ENCODE data around the gene MIS18A. TPM values are rescaled to one million over a fixed set of nuclear protein-coding genes. Genes with fewer than 3 reads are reported as not detected.

MIS18A gene
- total and polyA plus RNA-seq, 4 experiments from 2014 or later: 6.7 to 10.8 (median 9.5) TPM

DNA sequence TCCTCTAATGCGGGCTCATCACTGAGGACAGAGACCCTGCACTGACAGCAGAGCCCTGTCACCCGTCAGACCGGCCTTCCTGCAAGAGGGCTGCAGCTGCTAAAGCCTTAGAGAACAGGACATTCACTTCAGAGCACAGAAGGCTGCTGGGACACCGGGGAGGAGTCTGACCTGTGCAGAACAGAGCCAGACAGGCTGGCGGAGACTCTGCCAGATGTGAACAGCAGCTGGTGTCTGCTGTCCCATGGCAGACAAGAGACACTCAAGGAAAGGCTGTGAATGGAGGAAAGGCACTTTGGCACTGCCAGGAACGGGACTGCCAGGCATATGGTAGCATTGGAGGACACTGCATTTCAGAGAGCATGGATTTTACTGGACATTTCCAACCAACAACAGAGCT, 41.2 kb upstream of the MIS18A start:
- Mint-ChIP-seq H3K36me3 (peaks cover 68 to 85% of the 10 kb centered on the region in 2 donors), H3K9me3 (no peaks in the 10 kb centered on the region), H3K4me3 (no peak overlapping the region), H3K27me3 (no peaks in the 10 kb centered on the region), H3K27ac (no peak overlapping the region), H3K4me1 (no peaks in the 10 kb centered on the region)
- no peak for DNase-seq
- ChIA-PET CTCF (ENCODE audit: partially characterized antibody) (no interaction called here), POLR2A (ENCODE audit: partially characterized antibody) (no interaction called here)
- intact Hi-C loops (cut with micrococcal nuclease): no loop called here
- no peak overlapping the region for H3K27ac ChIP-seq (ENCODE audit: low read depth, low read length)
- H3K4me1 ChIP-seq (ENCODE audit: insufficient read depth, low read length): no peaks in the 10 kb centered on the region
- peaks cover 92% of the 10 kb centered on the region for H3K36me3 ChIP-seq (ENCODE audit: insufficient read depth, low read length)
- H3K4me3 ChIP-seq (ENCODE audit: low read length in 2 of 2): no peak overlapping the region
- no peaks in the 10 kb centered on the region for H3K27me3 ChIP-seq (ENCODE audit: insufficient read depth, low read length)
- no peaks in the 10 kb centered on the region for H3K9me3 ChIP-seq (ENCODE audit: control insufficient read depth in 1 of 2, low read length in 2 of 2)

DNA sequence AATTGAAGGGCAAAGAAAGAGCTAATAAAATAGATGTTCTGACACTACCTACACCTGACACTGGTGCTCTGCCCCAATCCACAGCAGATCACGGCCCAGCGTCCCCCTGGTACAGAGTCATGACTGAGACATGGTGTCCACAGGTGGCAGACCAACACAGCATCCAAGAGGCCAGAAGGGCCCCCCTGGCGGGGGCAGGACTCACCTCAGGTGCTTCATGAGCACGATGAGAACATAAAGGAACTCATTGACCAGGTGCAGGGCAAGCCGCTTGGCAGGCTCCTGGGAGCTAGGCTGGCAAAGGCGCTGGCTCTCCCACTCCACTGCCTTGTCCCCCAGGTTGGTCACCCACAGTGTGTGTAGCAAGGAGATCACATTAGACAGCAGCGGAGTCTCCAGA, 40.2 kb upstream of the MIS18A start:
- no peak overlapping the region for H3K4me3 Mint-ChIP-seq
- ChIA-PET POLR2A (ENCODE audit: partially characterized antibody) (no interaction called here), CTCF (ENCODE audit: partially characterized antibody) (no interaction called here)
- Histone ChIP-seq H3K27me3 (ENCODE audit: insufficient read depth, low read length) (no peaks in the 10 kb centered on the region), H3K9me3 (ENCODE audit: control insufficient read depth in 1 of 2, low read length in 2 of 2) (no peaks in the 10 kb centered on the region), H3K36me3 (ENCODE audit: insufficient read depth, low read length) (peaks cover 88% of the 10 kb centered on the region), H3K4me3 (ENCODE audit: low read length in 2 of 2) (no peak overlapping the region), H3K27ac (ENCODE audit: low read depth, low read length) (no peak overlapping the region), H3K4me1 (ENCODE audit: insufficient read depth, low read length) (no peaks in the 10 kb centered on the region)
- H3K27me3 Mint-ChIP-seq: no peaks in the 10 kb centered on the region
- peaks cover 59 to 84% of the 10 kb centered on the region in 2 donors for H3K36me3 Mint-ChIP-seq
- H3K4me1 Mint-ChIP-seq: no peaks in the 10 kb centered on the region
- intact Hi-C loops (cut with micrococcal nuclease): no loop called here
- no peak for DNase-seq
- H3K9me3 Mint-ChIP-seq: no peaks in the 10 kb centered on the region
- no peak overlapping the region for H3K27ac Mint-ChIP-seq

DNA sequence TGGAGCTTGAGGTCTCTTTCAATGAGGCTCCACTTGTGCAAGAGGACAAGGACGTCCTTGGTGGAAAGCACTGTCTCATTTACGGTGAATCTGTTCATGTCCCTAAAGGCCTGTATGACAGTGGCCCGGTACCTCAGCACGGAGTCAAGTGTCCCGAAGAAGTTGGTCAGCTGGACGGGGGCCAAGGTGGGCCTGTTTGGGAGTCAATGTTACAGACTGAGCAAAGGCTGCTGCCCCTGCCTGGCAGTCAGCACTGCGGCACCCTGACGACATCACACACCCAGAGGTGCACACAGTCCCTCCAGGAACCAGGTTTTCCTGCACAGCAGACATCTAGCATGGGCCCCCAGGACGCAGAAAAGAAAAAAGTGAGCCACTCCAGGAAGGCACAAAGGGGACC, 38.9 kb upstream of the MIS18A start:
- intact Hi-C loops (cut with micrococcal nuclease): no loop called here
- H3K4me1 Mint-ChIP-seq: no peaks in the 10 kb centered on the region
- Histone ChIP-seq H3K4me1 (ENCODE audit: insufficient read depth, low read length) (no peaks in the 10 kb centered on the region), H3K4me3 (ENCODE audit: low read length in 2 of 2) (no peak overlapping the region), H3K27ac (ENCODE audit: low read depth, low read length) (no peak overlapping the region), H3K9me3 (ENCODE audit: control insufficient read depth in 1 of 2, low read length in 2 of 2) (no peaks in the 10 kb centered on the region), H3K27me3 (ENCODE audit: insufficient read depth, low read length) (no peaks in the 10 kb centered on the region), H3K36me3 (ENCODE audit: insufficient read depth, low read length) (peaks cover 76% of the 10 kb centered on the region)
- no peak overlapping the region for H3K27ac Mint-ChIP-seq
- CTCF ChIA-PET (ENCODE audit: partially characterized antibody): no interaction called here
- H3K27me3 Mint-ChIP-seq: no peaks in the 10 kb centered on the region
- POLR2A ChIA-PET (ENCODE audit: partially characterized antibody): no interaction called here
- H3K36me3 Mint-ChIP-seq: peaks cover 59 to 81% of the 10 kb centered on the region in 2 donors
- no peak for DNase-seq
- H3K9me3 Mint-ChIP-seq: no peaks in the 10 kb centered on the region
- no peak overlapping the region for H3K4me3 Mint-ChIP-seq

DNA sequence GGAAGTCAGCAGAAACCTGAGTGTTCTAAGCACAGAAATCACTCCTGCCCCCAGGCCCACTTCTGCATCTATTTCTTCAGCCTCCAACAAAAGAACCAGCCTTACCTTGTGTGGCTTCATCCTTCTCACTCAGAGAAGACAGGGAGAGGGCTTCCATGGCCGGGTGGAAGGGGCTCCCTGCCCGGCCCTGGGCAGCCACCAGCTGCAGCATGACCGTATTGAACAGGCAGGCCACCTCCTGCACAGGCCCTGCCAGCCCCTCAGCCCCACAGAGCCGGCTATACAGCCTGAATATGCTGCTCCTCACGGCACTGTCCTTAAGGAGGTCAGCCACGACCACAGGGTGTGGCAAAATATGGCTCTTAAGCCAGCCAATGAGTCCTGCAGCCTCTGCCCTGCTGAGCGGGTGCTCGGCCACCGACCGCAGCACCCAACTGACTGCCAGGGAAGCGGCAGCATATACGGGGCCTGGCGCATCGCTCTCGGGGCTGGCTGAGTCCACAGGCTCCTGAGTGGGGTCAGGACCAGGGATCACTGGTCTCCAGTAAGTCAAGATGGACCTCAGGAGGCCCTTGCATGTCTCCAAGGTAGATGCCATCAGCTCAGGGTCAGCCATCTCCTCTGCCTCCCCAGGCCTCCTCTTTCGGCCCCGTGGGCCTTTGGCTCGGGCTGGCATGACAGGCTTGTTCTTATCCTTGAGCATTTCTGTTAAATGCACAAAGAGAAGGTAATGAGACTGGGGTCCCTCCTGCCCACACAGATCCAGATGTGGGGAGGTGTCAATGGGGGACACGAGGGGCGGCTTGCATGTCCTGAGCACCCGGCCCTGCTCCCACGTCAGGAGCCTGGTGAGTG, 37.7 kb upstream of the MIS18A start:
- no peak for DNase-seq
- Mint-ChIP-seq H3K4me3 (no peak overlapping the region), H3K36me3 (peaks cover 52 to 81% of the 10 kb centered on the region in 2 donors), H3K9me3 (no peaks in the 10 kb centered on the region), H3K4me1 (no peaks in the 10 kb centered on the region), H3K27ac (no peak overlapping the region), H3K27me3 (no peaks in the 10 kb centered on the region)
- H3K27me3 ChIP-seq (ENCODE audit: insufficient read depth, low read length): no peaks in the 10 kb centered on the region
- no peak overlapping the region for H3K4me3 ChIP-seq (ENCODE audit: low read length in 2 of 2)
- no peaks in the 10 kb centered on the region for H3K4me1 ChIP-seq (ENCODE audit: insufficient read depth, low read length)
- H3K36me3 ChIP-seq (ENCODE audit: insufficient read depth, low read length): peaks cover 67% of the 10 kb centered on the region
- no peaks in the 10 kb centered on the region for H3K9me3 ChIP-seq (ENCODE audit: control insufficient read depth in 1 of 2, low read length in 2 of 2)
- H3K27ac ChIP-seq (ENCODE audit: low read depth, low read length): no peak overlapping the region
- POLR2A ChIA-PET (ENCODE audit: partially characterized antibody): no interaction called here
- CTCF ChIA-PET (ENCODE audit: partially characterized antibody): no interaction called here
- intact Hi-C loops (cut with micrococcal nuclease): no loop called here

DNA sequence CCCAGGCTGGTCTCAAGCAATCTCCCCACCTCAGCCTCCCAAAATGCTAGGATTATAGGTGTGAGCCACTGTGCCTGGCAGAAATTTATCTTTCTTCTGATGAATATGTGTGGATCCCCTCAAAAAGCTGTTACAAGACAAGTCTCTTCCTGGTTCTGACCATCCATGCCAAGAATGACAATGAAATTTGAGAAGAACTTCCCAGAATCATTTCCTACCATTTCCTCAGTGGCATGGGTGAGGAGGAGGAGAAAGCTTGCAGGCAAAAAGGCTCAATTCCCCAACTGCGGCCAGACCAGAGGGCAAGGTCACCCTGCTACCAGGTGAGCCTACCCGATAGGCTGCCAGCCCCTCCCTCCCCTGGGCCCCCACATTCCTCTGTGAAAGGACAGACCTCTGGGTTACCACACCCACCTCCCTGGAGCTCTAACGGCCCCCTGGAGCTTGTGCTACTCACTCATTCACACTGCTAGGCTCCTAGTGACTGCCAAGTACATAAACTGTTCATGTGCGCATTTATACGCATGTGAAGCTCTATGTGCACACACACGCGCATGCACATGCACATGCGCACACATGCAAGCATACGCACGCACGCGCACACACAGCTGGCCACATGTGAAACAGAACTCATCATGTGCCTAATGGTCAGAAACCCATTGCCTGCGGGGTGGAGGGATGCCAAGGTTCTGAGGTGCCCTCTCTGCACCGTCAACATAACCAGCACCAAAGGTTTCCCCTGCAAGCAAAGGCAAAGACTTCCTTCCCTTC, 36.8 kb upstream of the MIS18A start:
- no peaks in the 10 kb centered on the region for H3K9me3 Mint-ChIP-seq
- Histone ChIP-seq H3K9me3 (ENCODE audit: control insufficient read depth in 1 of 2, low read length in 2 of 2) (no peaks in the 10 kb centered on the region), H3K27me3 (ENCODE audit: insufficient read depth, low read length) (no peaks in the 10 kb centered on the region), H3K36me3 (ENCODE audit: insufficient read depth, low read length) (peaks cover 58% of the 10 kb centered on the region), H3K27ac (ENCODE audit: low read depth, low read length) (no peak overlapping the region), H3K4me1 (ENCODE audit: insufficient read depth, low read length) (no peaks in the 10 kb centered on the region), H3K4me3 (ENCODE audit: low read length in 2 of 2) (no peak overlapping the region)
- no peak overlapping the region for H3K27ac Mint-ChIP-seq
- ChIA-PET POLR2A (ENCODE audit: partially characterized antibody) (no interaction called here), CTCF (ENCODE audit: partially characterized antibody) (no interaction called here)
- no peaks in the 10 kb centered on the region for H3K4me1 Mint-ChIP-seq
- peaks cover 44 to 76% of the 10 kb centered on the region in 2 donors for H3K36me3 Mint-ChIP-seq
- intact Hi-C loops (cut with micrococcal nuclease): no loop called here
- no peak overlapping the region for H3K4me3 Mint-ChIP-seq
- H3K27me3 Mint-ChIP-seq: no peaks in the 10 kb centered on the region
- no peak for DNase-seq

DNA sequence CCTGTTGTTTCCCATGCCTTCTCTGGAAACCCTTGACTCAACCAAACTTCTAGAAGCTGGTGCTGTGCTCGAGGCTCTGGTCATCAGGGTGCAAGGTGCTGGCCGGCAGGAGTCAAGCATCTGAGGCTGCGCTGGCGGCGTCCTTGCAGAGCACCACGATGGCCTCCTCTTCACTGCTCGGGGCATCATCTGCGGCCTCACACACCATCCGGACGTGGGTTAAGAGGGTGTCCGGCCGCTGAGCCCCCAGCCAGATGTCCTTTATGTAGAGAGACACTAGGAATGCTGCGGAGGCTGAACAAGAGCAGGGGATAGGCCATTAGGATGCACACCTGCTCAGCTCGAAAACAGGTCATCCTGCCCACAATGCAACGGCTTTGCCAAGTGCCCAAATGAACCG, 36.0 kb upstream of the MIS18A start:
- Mint-ChIP-seq H3K9me3 (no peaks in the 10 kb centered on the region), H3K36me3 (peaks cover 37 to 68% of the 10 kb centered on the region in 2 donors), H3K27ac (no peak overlapping the region), H3K4me3 (no peak overlapping the region), H3K4me1 (no peaks in the 10 kb centered on the region), H3K27me3 (no peaks in the 10 kb centered on the region)
- H3K4me1 ChIP-seq (ENCODE audit: insufficient read depth, low read length): no peaks in the 10 kb centered on the region
- H3K36me3 ChIP-seq (ENCODE audit: insufficient read depth, low read length): peaks cover 50% of the 10 kb centered on the region
- H3K27me3 ChIP-seq (ENCODE audit: insufficient read depth, low read length): no peaks in the 10 kb centered on the region
- H3K9me3 ChIP-seq (ENCODE audit: control insufficient read depth in 1 of 2, low read length in 2 of 2): no peaks in the 10 kb centered on the region
- POLR2A ChIA-PET (ENCODE audit: partially characterized antibody): no interaction called here
- H3K27ac ChIP-seq (ENCODE audit: low read depth, low read length): no peak overlapping the region
- H3K4me3 ChIP-seq (ENCODE audit: low read length in 2 of 2): no peak overlapping the region
- DNase-seq: no peak
- intact Hi-C loops (cut with micrococcal nuclease): no loop called here
- CTCF ChIA-PET (ENCODE audit: partially characterized antibody): no interaction called here

DNA sequence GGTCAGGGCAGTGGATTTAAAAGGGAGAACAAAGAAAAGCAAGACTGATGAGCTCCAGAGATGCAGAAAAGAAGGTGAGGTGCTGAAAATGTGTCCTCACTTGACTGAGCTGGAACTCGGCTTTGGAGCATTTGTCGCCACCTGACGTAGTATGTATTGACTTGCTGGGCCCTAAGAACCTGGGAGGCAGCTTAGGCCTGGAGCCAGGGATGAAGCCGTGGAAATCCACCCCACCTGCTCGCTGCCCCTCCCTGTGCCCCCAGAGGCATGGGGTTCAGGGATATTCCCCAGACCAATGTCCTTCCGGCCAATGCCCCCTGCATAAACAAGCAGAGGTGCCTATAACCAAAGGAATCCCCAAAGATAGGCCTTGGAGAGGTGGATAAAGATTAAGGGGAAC, 34.1 kb upstream of the MIS18A start:
- H3K4me1 Mint-ChIP-seq: no peaks in the 10 kb centered on the region
- H3K9me3 ChIP-seq (ENCODE audit: control insufficient read depth in 1 of 2, low read length in 2 of 2): no peaks in the 10 kb centered on the region

More for the DNA sequence above, 34.1 kb upstream of the MIS18A start:
- H3K36me3 Mint-ChIP-seq: peaks cover 23 to 51% of the 10 kb centered on the region in 2 donors
- Histone ChIP-seq H3K27me3 (ENCODE audit: insufficient read depth, low read length) (no peaks in the 10 kb centered on the region), H3K36me3 (ENCODE audit: insufficient read depth, low read length) (peaks cover 32% of the 10 kb centered on the region), H3K4me3 (ENCODE audit: low read length in 2 of 2) (no peak overlapping the region), H3K27ac (ENCODE audit: low read depth, low read length) (no peak overlapping the region), H3K4me1 (ENCODE audit: insufficient read depth, low read length) (no peaks in the 10 kb centered on the region)
- H3K4me3 Mint-ChIP-seq: no peak overlapping the region
- ChIA-PET POLR2A (ENCODE audit: partially characterized antibody) (no interaction called here), CTCF (ENCODE audit: partially characterized antibody) (interaction anchor here (0.9 kb wide), 1 partner anchor 288 kb away, joined by 4 read pairs; no protein-coding TSS in a partner anchor)
- H3K9me3 Mint-ChIP-seq: no peaks in the 10 kb centered on the region
- no peak for DNase-seq
- intact Hi-C loops (cut with micrococcal nuclease): no loop called here
- no peak overlapping the region for H3K27ac Mint-ChIP-seq
- no peaks in the 10 kb centered on the region for H3K27me3 Mint-ChIP-seq
